Smooth muscle cell of the brain vasculature (primary cell): ENCODE results near the gene LBR.

Source experiments
- DNase-seq: peaks from one replicate; pipeline ENCODE4 v3.0.0-alpha.2; 2012; ENCODE audit warnings: low read depth, low spot score

The LBR gene

DNA sequence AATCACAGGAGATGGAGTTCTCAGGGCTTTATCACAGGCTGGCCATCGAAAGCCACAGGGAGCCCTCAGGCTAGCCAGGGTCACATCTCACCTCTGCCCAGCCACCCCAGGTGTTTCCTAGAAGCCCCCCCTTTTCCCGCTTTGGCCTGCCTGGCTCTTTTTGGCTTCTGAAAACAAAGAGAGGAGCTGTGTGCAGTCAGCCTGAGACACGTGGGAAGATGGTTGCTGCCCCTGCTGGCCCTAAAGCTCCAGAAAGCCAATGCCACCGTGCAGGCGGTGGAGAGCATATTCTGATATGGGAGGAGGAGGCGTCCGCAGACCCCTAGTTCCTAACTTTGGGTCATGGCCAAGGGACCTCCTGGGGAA is 18.7 kb upstream of the LBR start:
- no peak for DNase-seq

DNA sequence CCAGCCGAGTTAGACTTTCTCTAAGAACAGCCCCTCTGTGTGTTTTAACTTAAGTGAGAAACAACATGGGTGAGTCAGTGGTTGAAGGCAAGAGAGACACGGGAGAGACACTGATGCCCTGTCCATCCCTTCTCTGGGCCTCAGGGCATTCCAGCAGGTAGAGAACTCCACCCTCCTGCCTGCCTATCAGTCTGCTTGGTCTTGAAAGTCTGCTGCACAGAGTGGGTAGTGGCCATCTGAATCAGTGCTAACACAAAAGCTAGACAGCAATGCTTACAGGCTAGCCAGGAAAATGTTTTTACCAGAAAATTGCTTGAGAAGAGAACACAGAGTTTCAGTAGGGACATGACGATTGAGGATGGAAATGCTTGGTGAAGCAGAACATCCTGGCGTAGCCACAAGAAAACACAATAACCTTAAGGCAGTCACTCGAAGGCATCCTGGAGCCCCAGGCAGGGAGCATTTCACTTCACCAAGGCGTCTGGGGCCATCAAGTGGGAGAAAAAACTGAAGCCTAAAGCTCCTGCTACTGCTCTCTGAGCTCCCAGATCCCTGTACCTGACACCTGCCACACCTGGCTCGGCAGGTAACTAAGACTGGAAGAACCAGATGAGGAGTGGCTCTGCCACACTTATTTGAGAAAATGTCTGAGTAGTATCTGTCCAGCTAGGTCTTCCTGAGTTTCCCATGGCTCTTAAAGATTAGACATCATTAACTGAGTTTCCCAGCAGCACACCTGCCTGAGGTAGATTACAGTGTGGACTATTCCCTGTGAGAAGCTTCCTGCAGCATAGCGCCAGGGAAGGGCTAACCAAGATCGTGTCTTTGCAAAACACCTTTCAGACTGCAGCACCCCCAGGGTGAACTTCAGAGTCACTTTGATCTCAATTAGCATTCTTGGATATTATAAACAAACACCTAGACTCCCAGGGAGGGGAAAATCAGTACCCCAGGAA is 18.1 kb upstream of the LBR start:
- no peak for DNase-seq

DNA sequence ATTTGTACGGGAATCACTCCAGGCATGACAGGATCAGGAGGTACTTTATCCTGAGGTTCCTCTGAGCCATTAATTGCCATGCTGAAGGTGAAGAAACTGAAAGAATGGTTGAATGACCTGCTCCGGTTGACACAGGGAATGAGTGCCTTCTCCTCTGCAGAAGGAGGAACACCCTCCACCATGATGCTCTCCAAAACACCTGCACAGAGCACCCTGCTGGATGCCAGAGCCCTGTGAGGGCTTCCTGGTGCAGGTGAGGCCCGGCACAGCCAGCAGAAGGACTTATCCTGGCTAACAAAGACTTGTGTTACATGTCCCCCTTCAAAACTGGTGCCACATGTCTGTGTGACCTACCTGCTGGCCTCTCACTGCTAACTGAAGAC is 14.3 kb upstream of the LBR start:
- DNase-seq: no peak

DNA sequence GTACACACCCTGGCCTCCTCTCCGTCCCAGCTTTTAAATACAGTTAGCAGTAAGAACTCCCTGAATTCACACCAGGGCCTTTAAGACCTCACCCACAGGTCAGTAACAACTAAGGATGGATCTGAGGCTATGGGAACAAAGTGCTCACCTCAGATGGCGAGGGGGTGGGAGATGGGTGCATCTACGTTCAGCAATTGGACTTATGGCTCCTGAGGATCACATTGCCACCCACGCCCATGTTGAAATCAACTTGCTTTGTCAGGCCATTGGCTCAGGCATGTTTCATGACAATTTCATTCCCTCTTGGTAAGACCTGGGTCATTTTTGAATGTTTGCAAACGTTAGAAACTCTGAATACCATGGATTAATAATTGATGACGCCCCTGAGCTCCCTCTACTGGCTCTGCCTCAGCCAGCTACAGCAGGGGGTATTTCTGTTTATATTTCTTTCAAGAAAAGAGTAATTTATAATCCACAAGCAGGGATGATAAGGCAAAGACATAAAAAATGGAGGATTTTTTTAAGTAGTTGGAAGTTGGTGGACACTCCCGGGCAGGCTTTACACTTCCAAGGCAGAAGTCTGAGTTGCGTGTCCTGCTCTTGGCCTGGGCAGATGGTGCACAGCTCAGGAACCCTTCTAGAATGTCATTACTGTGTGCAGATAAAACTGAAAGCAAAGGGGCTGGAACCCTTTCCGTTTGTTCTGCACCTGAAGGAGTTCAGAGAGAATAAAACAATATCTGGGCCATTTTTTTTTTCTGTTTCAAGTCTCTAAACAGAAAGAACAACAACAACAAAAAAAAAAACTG is 13.7 kb upstream of the LBR start:
- DNase-seq: no peak

DNA sequence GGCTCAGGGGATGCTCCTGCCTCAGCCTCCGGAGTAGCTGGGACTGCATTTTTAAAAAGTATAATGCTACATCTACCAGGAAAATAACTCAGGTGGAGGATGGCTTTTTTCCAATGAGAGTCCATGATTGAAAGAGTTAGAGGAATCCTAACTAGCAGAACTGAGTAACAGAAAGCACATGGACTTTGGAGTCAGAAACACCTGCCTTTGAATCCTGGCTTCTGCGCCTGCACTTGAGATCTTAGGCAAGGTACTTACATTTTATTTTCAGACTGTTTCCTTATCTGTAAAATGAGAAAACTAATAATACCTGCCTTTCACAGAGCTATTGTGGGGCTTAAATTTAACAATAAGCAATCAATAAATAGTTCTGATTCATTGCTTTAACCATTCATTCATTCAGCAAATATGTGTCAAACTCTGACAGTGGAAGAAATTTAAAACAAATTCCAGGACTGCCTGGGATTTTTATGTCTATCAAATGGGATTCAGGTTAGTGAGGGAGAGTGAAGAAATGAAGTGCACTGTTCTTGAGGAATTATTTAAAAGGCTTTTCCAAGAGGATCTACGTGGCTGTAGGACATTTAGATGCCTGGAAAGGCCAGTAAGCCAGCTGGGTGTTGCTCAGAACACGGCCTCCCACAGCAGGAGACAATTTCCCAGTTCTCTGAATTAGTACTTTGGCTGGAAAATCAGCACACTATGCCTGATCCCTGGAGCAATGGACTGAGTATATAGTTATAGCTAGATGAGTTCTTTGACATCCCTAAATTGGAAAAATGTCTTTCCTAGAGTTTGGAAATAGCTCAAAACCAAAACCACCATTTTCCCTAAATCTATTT is 12.8 kb upstream of the LBR start:
- DNase-seq: no peak

DNA sequence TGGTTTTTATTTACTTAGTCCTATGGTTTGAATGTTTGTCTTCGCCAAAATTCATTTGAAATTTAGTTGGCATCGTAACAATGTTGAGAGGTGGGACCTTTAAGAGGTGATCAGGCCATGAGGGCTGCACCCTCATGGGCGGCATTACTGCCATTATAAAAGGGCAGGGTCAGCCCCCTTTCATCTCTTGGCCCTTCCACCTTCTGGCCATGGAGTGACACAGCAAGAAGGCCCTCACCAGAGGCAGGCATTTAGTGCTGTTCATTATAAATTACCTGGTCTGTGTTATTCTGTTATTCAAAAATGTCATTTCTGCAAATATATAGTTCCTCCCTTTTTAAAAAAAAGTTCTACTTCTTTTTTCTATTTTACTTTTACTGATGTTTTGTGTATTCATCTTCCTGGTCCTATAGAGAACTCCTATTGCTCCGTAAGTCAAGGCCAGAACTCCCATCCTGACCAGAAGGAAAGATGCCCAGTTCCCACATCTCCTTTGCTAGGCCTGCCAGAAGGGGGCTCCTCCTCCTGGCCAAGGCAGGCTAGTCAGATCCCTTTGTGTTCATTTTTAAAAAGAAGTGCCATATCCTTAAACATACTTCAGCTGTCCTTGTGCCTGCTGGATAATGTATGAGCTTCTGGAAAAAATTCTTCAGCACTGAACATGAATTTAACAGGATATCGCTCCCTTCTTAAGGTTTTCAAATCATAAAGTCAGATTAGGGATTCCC is 10.0 kb upstream of the LBR start:
- no peak for DNase-seq

DNA sequence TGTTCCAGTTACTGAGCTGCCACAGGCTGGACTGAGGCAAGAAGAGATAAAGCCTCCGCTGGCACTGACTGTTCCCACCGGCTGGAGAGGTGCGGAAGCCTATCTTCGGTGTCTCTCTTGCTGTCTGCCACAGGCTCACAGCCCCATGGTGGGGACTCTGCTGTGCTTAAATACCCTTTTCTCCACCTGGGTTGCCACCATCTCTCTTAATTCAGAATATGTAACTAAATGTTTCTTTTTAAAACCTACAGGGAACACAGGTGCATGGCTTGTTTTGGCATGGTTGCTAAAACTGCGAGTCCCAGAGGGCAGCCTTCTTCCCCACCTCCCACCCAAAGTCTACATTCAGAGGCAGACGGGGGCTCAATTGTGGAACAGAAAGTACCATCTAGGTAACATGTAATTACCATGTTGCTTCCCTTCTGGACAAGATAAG is 8.1 kb upstream of the LBR start:
- no peak for DNase-seq

DNA sequence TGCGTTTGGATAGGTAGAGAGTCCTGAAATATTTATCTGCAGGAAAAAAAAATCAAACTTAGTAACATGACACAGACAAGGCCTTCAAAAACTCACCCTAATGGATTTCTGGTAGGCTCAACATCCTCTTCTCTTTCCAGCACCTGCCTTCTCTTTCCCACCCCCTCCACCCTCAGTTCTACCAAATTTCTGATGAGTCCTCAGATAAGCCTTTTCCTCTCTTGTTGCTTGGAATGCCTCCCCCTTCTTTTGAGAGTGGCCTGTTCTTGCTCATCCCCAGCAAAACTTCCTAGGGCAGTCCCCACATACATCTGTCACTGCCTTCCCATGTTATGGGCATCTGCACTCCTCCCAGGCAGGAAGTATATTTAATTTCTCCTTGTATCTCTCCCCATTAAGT is 7.6 kb upstream of the LBR start:
- no peak for DNase-seq

DNA sequence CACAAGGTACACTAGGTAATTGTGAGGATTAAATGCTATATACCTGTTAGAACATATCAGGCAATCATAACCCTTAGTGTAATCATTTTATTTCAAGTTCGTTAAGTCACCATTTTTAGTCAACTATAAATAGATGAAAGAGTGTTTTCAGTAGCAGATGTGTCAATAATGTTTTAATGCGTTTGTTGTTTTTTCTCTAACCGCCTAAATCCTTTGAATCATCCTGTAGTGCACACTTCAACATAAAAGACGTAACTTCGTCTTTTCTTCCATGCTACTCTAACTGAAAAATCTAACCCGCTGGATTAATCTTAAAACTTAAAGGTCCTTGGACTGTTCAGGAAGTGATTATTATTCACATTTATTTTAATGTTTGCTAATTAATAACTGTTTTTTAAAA is 7.2 kb upstream of the LBR start:
- no peak for DNase-seq

DNA sequence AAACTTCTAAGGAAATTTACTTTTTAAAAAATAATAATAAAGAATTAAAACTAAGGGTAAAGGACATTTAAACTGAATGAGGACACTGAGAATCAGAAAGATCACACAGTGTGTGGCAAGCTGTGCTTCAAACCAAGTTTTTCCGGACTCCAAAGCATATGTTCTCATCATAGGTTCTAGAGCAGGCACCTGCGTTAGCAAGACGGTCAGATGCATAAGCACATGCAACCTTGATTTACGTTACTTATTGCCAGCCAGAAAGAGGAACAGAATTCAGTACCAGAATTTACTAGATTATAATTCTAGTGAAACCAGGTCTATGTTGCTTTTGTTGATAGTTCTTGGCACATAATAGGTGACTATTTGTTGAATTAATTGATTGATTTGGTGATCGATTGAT is 6.2 kb upstream of the LBR start:
- DNase-seq: no peak

DNA sequence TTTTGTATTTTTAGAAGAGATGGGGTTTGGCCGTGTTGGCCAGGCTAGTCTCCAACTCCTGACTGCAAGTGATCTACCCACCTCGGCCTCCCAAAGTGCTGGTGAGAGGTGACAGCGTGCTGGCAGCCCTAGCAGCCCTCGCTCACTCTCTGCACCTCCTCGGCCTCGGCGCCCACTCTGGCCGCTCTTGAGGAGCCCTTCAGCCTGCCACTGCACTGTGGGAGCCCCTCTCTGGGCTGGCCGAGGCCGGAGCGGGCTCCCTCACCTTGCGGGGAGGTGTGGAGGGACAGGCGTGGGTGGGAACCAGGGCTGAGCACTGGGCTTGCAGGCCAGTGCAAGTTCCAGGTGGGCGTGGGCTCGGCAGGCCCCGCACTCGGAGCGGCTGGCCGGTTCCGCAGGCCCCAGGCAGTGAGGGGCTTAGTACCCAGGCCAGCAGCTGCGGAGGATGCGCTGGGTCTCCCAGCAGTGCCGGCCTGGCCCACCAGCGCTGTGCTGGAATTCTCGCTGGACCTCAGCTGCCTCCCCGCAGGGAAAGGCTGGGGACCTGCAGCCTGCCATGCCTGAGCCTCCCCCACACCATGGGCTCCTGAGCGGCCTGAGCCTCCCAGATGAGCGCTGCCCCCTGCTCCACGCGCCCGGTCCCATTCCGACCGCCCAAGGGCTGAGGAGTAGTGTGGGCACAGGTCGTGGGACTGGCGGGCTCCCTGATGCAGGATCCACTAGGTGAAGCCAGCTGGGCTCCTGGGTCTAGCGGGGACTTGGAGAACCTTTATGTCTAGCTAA is 3.4 kb upstream of the LBR start:
- DNase-seq: no peak

DNA sequence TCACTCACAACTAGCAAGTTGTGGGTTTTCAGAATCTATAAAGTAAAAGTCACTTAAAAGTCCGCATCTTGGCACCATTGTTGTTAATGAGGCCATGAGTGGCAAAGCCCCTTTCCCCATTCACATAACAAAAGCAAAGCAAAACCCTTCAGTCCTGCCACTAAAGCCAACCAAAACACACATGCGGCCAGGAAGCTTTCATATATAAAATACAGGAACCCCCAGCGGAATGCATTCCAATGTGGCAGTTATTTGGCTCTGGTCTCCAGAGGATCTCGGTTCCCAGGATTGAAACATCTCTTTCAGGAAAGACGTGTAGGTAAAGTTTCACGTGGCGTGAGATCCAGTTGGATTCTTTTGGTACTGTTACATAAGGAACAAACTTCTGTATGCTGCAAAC is 2.5 kb upstream of the LBR start:
- no peak for DNase-seq

DNA sequence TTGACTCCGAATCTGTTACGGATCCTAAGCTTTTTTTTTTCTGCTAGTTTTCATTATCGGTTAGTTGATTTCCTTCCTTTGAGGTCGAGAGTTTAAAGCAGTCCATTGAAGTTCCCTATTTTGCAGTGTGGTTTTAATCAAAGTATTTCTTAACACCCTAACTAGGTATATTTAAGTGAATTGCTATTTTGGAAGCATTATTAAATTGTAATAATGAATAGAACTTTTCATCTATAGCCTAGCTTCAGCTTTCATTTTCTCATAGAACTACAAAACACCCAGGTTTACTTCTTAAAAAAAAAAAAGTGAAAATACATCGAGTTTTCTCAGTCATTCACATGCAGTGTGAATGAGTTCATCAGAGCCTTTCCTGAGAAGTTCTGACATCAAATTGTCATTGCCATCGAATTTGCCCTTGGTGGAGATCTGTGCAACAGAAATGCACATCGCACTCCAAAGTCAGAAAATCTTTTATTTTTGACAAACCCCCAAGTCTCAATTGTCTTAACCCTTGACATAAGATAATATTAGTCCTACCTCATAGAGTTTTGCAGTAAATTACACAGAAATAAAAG is 1.1 kb upstream of the LBR start:
- no peak for DNase-seq

DNA sequence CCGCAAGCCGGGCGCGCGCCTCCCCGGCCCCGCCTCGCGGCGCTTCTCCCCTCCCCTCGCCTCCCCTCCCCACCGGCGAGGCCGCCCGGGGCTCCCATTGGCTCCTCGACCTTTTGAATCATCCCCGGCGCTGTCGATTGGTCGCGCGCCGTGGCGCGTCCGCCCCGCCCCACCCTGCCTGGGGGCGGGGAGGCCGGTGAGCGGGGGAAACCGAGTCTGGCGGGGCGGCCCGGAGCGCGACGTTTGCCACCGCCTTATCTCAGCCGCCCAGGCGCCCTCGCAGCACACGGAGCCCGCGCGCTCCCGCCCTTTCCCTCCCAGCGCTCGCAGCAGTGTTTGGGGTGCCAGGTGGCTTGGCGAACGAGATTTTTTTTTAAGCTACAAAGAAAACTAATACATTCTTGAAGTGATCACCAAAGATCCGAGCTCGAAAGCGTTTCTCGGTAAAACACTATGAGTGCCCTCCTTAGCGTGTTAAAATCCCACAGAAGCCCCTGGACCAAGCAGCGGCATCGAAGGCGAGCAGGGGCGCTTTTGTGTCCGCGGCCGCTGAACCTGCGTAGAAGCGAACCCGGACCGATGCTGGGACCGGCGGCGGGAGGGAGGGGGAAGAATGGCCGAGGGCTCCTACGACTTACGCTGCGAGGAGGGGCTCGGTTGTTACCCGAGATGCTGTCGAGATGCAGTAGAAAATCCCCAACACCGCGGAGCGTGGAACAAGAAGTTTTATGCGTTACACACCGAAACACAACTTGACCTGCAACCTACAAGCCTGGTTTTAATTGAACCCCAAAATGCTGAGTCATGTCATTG is 436 bp upstream of the LBR start:
- DNase-seq: peak; percentile 79

DNA sequence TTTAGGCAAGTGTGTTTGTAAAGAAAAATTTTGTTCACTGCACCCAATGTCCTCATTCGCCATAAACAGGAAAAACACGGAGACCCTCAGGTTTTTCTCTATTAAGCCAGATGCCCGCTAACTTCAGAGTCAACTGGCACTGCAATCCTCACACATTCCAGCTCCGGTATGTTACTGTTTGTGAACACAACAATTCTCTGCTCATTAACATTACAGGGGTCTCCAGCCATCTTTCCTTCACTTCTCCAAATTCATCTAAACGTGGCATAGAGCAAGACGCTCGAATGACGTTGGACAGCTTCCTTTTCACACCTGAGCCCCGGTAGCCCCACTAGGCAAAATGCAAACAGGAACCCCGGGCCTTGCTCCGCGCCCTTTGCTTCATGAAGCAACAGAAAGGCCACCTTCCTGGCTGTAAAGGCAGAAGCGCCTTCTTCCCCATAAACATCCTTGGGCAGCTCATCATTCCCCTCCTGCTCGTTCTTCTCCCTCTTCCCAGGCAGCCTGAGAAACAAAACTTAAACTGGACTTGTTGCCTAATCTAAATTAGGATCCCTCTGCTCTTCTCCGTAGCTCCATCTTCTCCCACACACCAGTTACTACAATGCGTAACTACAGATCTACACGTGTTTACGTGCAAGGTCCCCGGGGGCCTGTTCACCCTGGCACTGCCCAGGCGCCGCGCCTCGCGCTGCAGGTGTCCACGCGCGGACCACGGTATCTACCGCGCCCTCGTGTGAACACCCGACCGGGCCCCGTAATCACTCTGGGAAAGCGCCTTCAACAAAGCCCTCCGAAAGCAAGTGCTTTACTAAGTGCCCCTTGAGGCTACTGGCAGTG is 1.2 kb downstream of the LBR start:
- no peak for DNase-seq

DNA sequence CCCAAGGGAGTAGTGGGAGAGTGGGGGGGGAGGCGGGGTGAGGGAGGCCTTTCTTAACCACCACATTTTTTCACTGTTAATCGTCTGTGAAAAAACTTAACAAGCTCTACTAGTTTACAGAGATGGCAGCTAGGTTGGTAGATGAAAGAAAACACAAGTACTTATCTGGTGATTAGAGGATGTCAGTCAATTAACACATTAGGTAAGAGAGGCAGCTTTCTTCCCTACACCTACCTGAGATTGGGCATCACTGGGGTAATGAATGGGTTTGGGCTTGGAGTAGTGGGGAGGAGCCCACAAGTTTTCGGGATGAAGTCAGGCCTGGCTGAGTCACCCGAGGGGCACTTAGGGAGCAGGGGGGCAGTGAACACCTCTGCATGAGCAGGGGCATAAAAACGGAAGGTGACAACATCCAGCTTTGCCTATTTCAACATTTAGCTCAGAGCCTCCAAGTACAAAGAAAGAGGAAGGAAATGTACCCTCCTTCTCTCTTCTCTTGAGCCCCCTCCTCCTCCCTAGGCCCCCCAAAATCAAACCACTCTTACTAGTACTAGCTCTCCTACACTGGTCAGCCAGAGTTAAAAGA is 2.5 kb downstream of the LBR start:
- no peak for DNase-seq

DNA sequence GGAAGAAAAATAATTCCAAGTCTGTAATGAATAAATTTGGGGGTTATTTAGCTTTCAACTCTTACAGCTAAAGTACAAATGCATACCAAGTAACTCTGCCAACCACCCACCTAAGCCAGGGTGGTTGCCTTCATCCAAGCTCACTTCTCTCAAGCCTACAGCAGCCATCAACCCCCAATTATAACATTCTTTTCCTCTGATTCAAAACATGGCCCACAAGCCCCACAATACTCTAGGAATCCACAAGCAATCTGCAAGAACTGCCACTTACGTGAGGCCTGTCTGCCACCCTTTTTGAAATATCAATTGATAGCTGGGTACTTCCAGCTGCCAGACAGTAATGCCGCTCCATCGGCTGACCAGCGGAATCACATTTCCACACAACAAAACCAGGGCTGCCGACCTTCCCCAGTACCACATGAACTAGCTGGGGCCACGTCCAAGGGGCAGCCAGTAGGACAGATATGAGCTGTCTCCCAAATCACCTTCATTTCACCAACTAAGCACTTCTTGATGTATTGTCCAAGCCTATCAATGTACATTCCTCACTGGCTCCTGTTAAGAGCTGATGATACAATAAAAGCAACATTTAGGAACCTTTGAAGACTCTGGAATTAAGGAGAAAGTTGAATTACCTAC is 3.2 kb downstream of the LBR start:
- no peak for DNase-seq

DNA sequence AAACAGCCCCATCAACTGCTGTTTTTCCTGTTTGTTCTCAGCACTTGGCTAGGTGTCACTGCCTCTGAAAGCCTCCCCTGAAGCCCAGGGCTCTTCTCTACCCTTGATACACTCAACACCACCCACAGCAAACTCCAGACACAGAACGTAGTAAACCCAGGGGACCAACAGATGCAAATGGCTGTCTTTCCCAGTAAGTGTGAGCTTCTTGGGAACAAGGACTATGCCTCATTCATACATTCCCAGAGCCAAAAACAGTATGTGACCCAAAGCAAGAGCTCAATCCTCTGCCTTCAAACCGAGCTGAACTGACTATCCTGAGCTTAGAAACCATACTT is 4.4 kb downstream of the LBR start:
- DNase-seq: no peak
